AG04450 (cell line): ENCODE results near the gene ADCK2. TPM values are rescaled to one million over a fixed set of nuclear protein-coding genes. Genes with fewer than 3 reads are reported as not detected.
"Not testable (repeated sequence)": the region's sequence is repeated elsewhere in the genome, so short reads cannot be mapped to it uniquely, and the experiment has no call there.

ENCODE experiments used
- CTCF ChIA-PET: fragments of 300-600, 350-600 bp; formaldehyde crosslinking; extraction: SDS; loops from one replicate; lab custom pipeline; 2022; ENCODE audit warnings: antibody characterized with exemption, inconsistent platforms; lab: Charles Lee
- POLR2A ChIA-PET: fragments of 350-600 bp; formaldehyde crosslinking; extraction: SDS; loops from one replicate; lab custom pipeline; 2021; ENCODE audit warnings: antibody characterized with exemption, inconsistent platforms; lab: Yijun Ruan, JAX
- DNase-seq: peaks from one replicate; pipeline ENCODE4 v3.0.0-alpha.2; 2011; ENCODE audit warnings: low read depth, low spot score
- H3K27ac ChIP-seq: one replicate; pipeline ENCODE4 v1.5.1; 2012; ENCODE audit warnings: low read depth, low read length, control low read depth
- H3K27me3 ChIP-seq: one replicate; pipeline ENCODE4 v1.6.0; 2012; ENCODE audit warnings: low read length; ENCODE audit not compliant: control insufficient read depth, insufficient read depth
- H3K4me3 ChIP-seq: 2 replicates; pipeline ENCODE4 v1.5.1; 2011; ENCODE audit warnings: mild to moderate bottlenecking, low read depth, low read length, control low read depth
- H3K9me3 ChIP-seq: 2 replicates; pipeline ENCODE4 v1.5.1; 2012; ENCODE audit warnings: low read length; ENCODE audit not compliant: control insufficient read depth, insufficient read depth
- polyA plus RNA-seq: library from polyadenylated mRNA; depleted of rRNA; stranded (reverse); fragments of >200 nt; gene quantifications from 2 replicates; pipeline ENCODE4 v1.2.3, GENCODE V29; 2011
- TF ChIP-seq, protein P1 (sequence below): IDR thresholded peaks from 2 replicates; pipeline ENCODE4 v1.5.1; 2011; ENCODE audit warnings: low read depth, low read length, control low read depth, inconsistent platforms

Gene ADCK2
- polyA plus RNA-seq, 1 experiment = 8.2 TPM

DNA sequence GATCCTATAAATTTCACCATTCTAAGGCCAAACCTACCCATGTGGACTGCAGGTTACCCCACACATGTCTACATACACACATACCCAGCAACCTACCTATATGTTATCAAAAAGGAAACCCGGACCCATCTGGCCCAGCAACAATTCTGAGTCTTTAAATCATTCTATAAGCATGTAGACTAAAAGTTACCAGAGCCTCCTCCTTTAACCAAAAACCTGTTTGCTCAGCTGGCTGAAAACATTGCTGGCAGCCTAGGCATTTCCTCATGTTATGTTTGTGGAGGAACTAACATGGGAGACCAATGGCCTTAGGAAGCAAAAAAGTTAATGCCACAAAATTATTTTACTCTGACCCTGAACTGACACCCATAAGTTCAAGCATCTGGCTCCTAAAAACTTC lies 5.3 kb upstream of the ADCK2 start:
- Histone ChIP-seq H3K27me3 (peaks cover 10% of the 10 kb centered on the region), H3K4me3 (no peak overlapping the region), H3K9me3 (no peaks in the 10 kb centered on the region), H3K27ac (no peak overlapping the region)
- ChIA-PET CTCF (no interaction called here), POLR2A (no interaction called here)
- TF ChIP-seq, protein P1, sequence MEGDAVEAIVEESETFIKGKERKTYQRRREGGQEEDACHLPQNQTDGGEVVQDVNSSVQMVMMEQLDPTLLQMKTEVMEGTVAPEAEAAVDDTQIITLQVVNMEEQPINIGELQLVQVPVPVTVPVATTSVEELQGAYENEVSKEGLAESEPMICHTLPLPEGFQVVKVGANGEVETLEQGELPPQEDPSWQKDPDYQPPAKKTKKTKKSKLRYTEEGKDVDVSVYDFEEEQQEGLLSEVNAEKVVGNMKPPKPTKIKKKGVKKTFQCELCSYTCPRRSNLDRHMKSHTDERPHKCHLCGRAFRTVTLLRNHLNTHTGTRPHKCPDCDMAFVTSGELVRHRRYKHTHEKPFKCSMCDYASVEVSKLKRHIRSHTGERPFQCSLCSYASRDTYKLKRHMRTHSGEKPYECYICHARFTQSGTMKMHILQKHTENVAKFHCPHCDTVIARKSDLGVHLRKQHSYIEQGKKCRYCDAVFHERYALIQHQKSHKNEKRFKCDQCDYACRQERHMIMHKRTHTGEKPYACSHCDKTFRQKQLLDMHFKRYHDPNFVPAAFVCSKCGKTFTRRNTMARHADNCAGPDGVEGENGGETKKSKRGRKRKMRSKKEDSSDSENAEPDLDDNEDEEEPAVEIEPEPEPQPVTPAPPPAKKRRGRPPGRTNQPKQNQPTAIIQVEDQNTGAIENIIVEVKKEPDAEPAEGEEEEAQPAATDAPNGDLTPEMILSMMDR = no peak
- no peak for DNase-seq

DNA sequence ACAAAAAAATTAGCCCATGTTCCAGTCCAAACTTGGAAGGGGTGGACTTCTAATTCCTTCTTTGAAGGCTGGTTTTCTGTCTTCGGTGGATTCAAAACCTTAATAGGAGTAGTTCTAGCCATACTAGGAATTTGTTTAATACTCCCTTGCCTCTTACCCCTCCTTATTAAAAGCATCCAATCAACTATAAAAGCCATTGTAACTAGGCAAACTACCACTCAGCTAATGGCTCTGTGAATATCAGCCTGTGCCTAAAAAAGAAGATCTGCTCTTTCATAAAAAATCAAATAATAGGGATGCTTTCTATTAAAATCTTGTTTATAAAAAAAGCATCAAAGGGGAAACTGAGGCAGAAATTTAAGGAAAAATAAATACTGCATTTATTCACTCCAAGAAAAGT lies 4.1 kb upstream of the ADCK2 start:
- H3K27me3 ChIP-seq = peaks cover 10% of the 10 kb centered on the region
- CTCF ChIA-PET = interaction anchor here (1.5 kb wide), 1 partner anchor 8 kb away, joined by 5 read pairs; no protein-coding TSS in a partner anchor
- POLR2A ChIA-PET = interaction anchor here (1.1 kb wide), 1 partner anchor 27 kb away, joined by 7 read pairs; the partner anchor contains the start of gene NDUFB2
- no peak overlapping the region for H3K27ac ChIP-seq
- TF ChIP-seq, protein P1 = no peak
- H3K9me3 ChIP-seq = no peaks in the 10 kb centered on the region
- no peak overlapping the region for H3K4me3 ChIP-seq
- DNase-seq = no peak

DNA sequence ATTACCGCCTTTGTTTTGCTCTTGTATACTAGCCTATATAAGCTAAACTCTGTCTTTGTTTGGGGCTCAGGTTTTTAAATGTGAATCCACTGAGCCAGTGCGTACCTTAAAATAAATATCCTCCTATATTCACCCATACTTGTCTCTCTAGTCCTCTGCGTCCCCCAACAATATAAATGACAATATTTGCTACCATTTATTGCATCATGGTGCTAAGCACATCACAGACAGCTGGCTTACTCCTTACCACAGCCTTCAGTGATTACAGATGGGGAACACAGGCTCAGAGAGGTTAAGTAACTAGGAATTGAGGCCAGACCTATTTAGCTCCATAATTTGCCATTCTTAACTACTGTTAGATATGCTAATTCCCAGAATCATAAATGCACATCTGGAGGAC lies 3.4 kb upstream of the ADCK2 start:
- Histone ChIP-seq H3K27me3 (peaks cover 10% of the 10 kb centered on the region), H3K27ac (no peak overlapping the region), H3K9me3 (no peaks in the 10 kb centered on the region), H3K4me3 (no peak overlapping the region)
- ChIA-PET POLR2A (interaction anchor here (0.6 to 1.1 kb wide), 2 partner anchors 10 to 27 kb away, joined by 3 to 7 read pairs; partner anchors contain the start of gene NDUFB2), CTCF (interaction anchor here (1.5 kb wide), 1 partner anchor 9 kb away, joined by 5 read pairs; no protein-coding TSS in a partner anchor)
- TF ChIP-seq, protein P1 = no peak
- no peak for DNase-seq

DNA sequence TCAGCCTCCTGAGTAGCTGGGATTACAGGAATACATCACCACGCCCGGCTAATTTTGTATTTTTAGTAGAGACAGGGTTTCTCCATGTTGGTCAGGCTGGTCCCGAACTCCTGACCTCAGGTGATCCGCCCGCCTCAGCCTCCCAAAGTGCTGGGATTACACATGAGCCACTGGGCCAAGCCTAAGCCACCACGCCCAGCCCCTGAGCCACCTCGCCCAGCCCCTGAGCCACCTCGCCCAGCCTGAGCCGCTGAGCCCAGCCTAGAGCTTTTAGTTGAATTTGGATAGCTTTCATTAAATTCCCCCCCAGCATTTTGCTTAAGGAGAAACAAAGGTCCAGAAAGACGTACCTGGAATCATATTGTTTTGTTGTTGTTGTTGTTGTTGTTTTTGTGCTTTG lies 2.9 kb upstream of the ADCK2 start:
- H3K27ac ChIP-seq, H3K4me3 ChIP-seq, DNase-seq, H3K27me3 ChIP-seq, POLR2A ChIA-PET, H3K9me3 ChIP-seq: not testable (repeated sequence)
- CTCF ChIA-PET = interaction anchor here (1.5 kb wide), 1 partner anchor 9 kb away, joined by 5 read pairs; no protein-coding TSS in a partner anchor

DNA sequence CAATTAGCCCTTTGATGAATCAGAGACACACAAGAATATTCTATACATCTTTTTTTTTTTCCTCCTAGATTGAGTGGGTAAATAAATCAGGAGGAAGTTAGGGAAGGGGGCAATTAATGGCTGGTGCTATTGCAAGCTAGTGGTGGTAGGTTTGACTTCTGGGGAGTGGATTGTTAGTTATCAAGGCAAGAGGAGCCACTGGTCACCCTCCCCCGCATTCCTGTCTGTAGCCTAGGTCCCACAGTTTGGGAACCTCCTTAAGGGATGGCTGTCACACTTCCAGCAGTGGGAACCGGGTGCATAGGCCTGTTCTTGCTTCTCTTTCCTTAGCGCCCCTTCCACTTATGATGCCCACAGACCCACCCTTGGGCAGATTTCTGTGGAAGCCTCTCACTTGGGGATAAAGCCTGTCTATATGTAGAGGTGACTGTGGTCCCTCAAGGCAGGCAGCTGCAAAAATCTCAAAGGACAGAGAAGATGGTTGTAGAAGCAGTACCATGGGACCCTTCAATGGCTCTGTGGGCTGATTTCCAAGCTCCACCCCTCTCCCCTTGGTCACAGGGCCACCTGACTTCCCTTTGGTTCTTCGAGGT lies 2.3 kb upstream of the ADCK2 start:
- POLR2A ChIA-PET = no interaction called here
- no peak for DNase-seq
- Histone ChIP-seq H3K4me3 (no peak overlapping the region), H3K27ac (no peak overlapping the region), H3K27me3 (peaks cover 10% of the 10 kb centered on the region), H3K9me3 (no peaks in the 10 kb centered on the region)
- TF ChIP-seq, protein P1 = no peak
- CTCF ChIA-PET = no interaction called here
